ENCODE data around the gene JAKMIP1.
A peak's percentile ranks its signal among the peaks of the same experiment; 100 is the strongest.

Gene JAKMIP1

GRCh38 chr4:6049278-6049677, 151.1 kb downstream of the JAKMIP1 start:
- DNase-seq (no peak), ATAC-seq (no peak)
- no peaks in the 10 kb centered on the region for H3K36me3 Mint-ChIP-seq (ENCODE audit: low read depth)
- no peaks in the 10 kb centered on the region for H3K9me3 Mint-ChIP-seq
- H3K4me1 Mint-ChIP-seq: no peaks in the 10 kb centered on the region
- H3K27ac Mint-ChIP-seq: no peak overlapping the region
- no peak overlapping the region for H3K4me3 Mint-ChIP-seq
- peaks cover 5% of the 10 kb centered on the region for H3K27me3 Mint-ChIP-seq

DNA sequence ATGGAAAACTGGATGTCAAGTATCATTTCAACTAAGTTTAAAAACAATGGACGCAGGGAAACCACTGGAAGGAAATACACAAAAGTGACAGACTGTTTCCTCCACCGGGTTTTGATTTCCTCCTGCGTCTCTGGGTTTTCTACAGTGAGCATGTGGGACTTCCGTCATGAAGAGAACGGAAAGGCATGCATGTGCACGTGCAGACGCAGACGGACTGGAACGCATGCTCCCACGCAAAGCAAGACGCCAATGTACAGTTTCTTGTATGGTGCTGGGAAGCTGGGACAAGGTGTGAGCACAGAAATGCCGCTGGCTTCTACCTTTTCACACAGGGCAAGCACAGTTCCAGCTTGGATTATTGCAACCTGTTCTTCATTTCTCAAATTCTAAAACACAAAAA, 151.8 kb downstream of the JAKMIP1 start:
- Mint-ChIP-seq H3K4me1 (no peaks in the 10 kb centered on the region), H3K4me3 (no peak overlapping the region), H3K36me3 (ENCODE audit: low read depth) (no peaks in the 10 kb centered on the region), H3K27me3 (peaks cover 8% of the 10 kb centered on the region), H3K27ac (no peak overlapping the region), H3K9me3 (no peaks in the 10 kb centered on the region)
- no peak for ATAC-seq
- DNase-seq: no peak

DNA sequence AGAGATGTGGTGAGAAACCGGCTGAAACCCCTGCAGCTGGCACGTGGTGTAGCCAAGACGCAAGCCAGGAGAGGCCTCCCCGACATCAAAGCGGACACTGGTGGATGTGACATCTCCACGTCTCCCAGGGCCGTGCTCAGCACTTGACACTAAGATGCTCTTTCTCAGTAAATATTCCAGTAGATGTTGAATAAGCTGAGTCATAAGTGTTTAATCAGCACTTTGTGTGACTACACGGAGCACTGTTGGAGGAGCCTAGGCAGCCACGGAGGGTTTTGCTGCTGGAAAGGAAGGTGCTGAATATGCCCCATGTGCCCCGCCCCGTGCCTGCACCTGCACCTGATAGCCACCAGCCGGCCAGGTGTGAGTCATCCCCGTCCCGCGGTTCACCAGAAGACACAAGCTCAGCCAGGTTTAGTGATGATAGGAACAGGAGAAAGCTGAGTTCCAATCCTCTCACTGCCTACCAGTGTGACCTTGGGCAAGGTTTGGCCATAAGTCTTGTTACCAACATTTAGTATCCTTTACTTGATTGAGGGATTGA, 153.1 kb downstream of the JAKMIP1 start:
- Mint-ChIP-seq H3K4me3 (no peak overlapping the region), H3K9me3 (no peaks in the 10 kb centered on the region), H3K36me3 (ENCODE audit: low read depth) (no peaks in the 10 kb centered on the region), H3K4me1 (no peaks in the 10 kb centered on the region), H3K27me3 (peaks cover 8% of the 10 kb centered on the region), H3K27ac (no peak overlapping the region)
- peak; percentile 6 for DNase-seq
- ATAC-seq: no peak

DNA sequence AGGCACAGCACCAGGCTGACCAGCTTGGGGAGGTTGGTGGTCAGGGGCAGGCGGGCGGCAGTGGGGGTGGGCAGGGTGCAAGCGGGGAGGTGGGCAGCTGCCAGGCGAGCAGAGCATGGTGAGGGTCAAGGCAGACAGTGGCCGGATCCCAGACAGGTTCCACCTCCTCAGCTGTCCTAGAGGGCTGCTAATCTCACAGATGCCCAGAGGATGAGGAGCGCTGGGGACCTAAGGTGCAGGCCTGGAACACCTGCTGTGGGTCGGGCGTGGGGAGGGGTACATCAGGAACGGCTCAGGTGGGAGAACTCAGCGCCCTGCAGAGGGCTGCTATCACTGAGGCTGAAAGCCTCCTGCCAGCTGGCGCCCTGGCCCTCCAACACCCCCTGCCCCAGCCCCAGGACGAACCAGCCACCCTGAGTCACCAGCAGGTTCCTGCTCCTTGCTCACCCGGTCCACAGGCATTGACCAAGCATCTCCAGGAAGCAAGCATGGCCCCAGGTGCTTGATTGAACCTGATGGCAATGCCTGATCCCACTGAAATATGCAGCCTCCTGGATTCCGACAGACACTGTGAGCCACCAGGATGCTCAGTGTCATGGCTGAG, 153.7 kb downstream of the JAKMIP1 start:
- Mint-ChIP-seq H3K36me3 (ENCODE audit: low read depth) (no peaks in the 10 kb centered on the region), H3K4me1 (no peaks in the 10 kb centered on the region)
- no peak for DNase-seq

GRCh38 chr4:6044805-6045204, 155.5 kb downstream of the JAKMIP1 start:
- no peak overlapping the region for H3K4me3 Mint-ChIP-seq
- H3K27ac Mint-ChIP-seq: no peak overlapping the region
- no peaks in the 10 kb centered on the region for H3K36me3 Mint-ChIP-seq (ENCODE audit: low read depth)
- no peaks in the 10 kb centered on the region for H3K9me3 Mint-ChIP-seq
- no peak for DNase-seq
- peaks cover 8% of the 10 kb centered on the region for H3K27me3 Mint-ChIP-seq
- no peak for ATAC-seq
- no peaks in the 10 kb centered on the region for H3K4me1 Mint-ChIP-seq

More for the DNA sequence above, 153.7 kb downstream of the JAKMIP1 start:
- Mint-ChIP-seq H3K4me3 (no peak overlapping the region), H3K27ac (no peak overlapping the region), H3K27me3 (peaks cover 8% of the 10 kb centered on the region), H3K9me3 (no peaks in the 10 kb centered on the region)
- ATAC-seq: no peak

GRCh38 chr4:6044276-6044675, 156.1 kb downstream of the JAKMIP1 start:
- no peak overlapping the region for H3K4me3 Mint-ChIP-seq
- H3K27me3 Mint-ChIP-seq: peaks cover 8% of the 10 kb centered on the region
- no peaks in the 10 kb centered on the region for H3K36me3 Mint-ChIP-seq (ENCODE audit: low read depth)
- no peaks in the 10 kb centered on the region for H3K9me3 Mint-ChIP-seq
- ATAC-seq: no peak
- H3K27ac Mint-ChIP-seq: no peak overlapping the region
- DNase-seq: no peak
- no peaks in the 10 kb centered on the region for H3K4me1 Mint-ChIP-seq

- Mint-ChIP-seq H3K27ac (no peak overlapping the region), H3K4me1 (no peaks in the 10 kb centered on the region)
- ATAC-seq: no peak
Observed at GRCh38 chr4:6043843-6044242, 156.5 kb downstream of the JAKMIP1 start.

GRCh38 chr4:6043188-6043587, 157.2 kb downstream of the JAKMIP1 start:
- H3K9me3 Mint-ChIP-seq: no peaks in the 10 kb centered on the region
- DNase-seq (no peak), ATAC-seq (no peak)
- H3K27me3 Mint-ChIP-seq: peaks cover 8% of the 10 kb centered on the region
- H3K4me1 Mint-ChIP-seq: no peaks in the 10 kb centered on the region
- H3K27ac Mint-ChIP-seq: no peak overlapping the region
- H3K36me3 Mint-ChIP-seq (ENCODE audit: low read depth): no peaks in the 10 kb centered on the region
- H3K4me3 Mint-ChIP-seq: no peak overlapping the region

More at GRCh38 chr4:6043843-6044242, 156.5 kb downstream of the JAKMIP1 start:
- Mint-ChIP-seq H3K9me3 (no peaks in the 10 kb centered on the region), H3K36me3 (ENCODE audit: low read depth) (no peaks in the 10 kb centered on the region), H3K4me3 (no peak overlapping the region), H3K27me3 (peaks cover 8% of the 10 kb centered on the region)
- DNase-seq: no peak

DNA sequence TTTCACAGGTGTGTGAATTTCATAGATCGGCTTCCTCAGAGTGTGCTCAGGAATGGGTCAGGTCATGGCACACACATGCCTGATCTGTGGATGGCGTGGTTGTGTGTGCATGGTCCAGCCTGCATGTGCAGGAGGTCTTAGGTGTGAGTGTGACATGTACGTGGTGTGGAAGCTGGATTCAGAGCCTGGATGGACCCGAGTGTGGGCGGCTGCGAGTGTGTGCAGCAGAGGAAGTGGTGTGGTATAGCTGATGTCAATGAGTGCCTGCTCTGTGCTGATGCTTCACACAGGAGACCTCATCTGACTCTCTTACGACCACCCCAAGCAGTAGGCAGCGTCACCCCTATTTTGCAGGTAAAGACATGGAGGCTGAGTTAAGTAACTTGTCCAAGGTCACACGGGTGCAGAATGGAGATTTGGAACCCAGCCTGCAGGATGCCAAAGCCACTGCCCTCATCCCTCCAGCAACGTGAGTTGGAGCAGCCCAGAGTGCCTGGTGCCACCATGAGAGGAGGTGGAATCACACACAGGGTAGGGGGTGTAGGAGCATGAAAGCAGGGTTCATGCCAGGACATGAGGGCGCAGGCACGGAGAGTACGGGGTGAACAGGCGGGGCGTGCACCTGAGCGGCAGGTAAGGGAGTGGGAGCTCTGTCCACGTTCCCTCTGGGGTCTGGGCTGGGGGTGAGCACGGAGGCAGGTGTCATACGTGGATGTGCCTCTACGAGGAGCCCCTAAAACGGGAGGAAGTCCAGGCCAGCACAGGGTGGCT, 157.9 kb downstream of the JAKMIP1 start:
- Mint-ChIP-seq H3K27me3 (peaks cover 8% of the 10 kb centered on the region), H3K27ac (no peak overlapping the region), H3K36me3 (ENCODE audit: low read depth) (no peaks in the 10 kb centered on the region), H3K4me1 (no peaks in the 10 kb centered on the region), H3K4me3 (no peak overlapping the region), H3K9me3 (no peaks in the 10 kb centered on the region)
- ATAC-seq: peak; percentile 33
- no peak for DNase-seq

DNA sequence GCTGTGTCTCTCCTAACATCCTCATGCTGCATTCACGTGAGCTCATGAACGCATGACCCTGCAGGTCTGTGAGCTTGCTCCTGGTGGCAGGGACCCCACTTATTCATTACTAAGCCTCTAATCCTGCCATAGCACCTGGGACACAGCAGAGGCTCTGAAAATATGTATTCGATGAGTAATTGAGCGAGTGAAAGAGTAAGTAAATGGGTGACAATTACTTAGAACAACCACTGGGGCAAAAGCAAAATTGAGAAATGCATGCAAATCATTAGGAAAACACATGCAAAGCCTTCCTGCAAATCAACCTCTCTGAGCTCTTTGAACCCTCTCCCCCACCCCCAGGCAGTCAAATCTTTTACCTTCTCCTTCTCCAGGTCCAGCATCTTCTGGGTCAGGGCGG, 158.5 kb downstream of the JAKMIP1 start:
- Mint-ChIP-seq H3K4me3 (no peak overlapping the region), H3K27me3 (peaks cover 8% of the 10 kb centered on the region), H3K36me3 (ENCODE audit: low read depth) (no peaks in the 10 kb centered on the region), H3K9me3 (no peaks in the 10 kb centered on the region), H3K27ac (no peak overlapping the region), H3K4me1 (no peaks in the 10 kb centered on the region)
- DNase-seq: no peak
- no peak for ATAC-seq

DNA sequence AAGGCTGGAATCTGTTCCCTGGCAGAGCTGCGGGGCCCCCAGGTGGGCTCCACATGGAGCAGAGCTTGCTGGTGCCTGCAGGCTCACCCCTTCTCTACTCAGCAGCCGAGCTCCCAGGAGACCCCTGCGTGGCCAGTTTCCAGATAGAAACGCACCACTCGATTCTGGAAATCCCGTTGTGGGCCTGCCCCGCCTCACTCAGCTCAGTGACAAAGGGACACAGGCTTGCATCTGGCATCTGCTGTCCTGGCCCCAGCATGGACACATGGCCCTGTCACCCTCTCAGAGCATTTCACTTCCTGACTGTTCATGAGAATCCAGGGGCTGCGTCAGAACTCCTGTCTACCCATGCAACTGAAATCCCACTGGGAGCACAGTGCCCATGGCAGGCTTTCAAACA, 161.6 kb downstream of the JAKMIP1 start:
- no peak for DNase-seq
- no peaks in the 10 kb centered on the region for H3K36me3 Mint-ChIP-seq (ENCODE audit: low read depth)
- no peaks in the 10 kb centered on the region for H3K9me3 Mint-ChIP-seq
- ATAC-seq: no peak
- H3K4me3 Mint-ChIP-seq: no peak overlapping the region
- no peaks in the 10 kb centered on the region for H3K27me3 Mint-ChIP-seq
- H3K27ac Mint-ChIP-seq: no peak overlapping the region
- H3K4me1 Mint-ChIP-seq: no peaks in the 10 kb centered on the region

DNA sequence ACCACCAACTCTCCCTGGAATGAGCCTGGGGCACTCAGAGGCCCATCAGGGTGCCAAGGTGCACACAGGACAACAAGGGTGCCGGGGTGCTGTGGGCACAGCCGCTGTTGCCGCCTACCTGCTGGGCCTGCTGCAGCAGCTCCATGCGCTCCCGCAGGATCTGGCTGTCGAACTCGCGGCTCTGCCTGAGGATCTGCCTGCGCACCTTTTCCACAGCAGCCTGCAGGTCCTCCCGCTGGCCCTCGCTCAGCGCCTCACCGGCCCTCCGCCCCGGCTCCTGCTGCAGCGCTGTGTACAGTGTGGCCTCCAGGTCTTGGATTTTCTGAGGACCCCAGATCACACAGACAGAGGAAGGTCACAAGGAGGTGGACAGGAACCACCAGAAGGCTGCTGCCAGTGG, 164.6 kb downstream of the JAKMIP1 start:
- no peaks in the 10 kb centered on the region for H3K27me3 Mint-ChIP-seq
- ATAC-seq: no peak
- no peaks in the 10 kb centered on the region for H3K9me3 Mint-ChIP-seq
- no peak for DNase-seq
- no peak overlapping the region for H3K4me3 Mint-ChIP-seq
- H3K36me3 Mint-ChIP-seq (ENCODE audit: low read depth): no peaks in the 10 kb centered on the region
- no peaks in the 10 kb centered on the region for H3K4me1 Mint-ChIP-seq
- no peak overlapping the region for H3K27ac Mint-ChIP-seq

DNA sequence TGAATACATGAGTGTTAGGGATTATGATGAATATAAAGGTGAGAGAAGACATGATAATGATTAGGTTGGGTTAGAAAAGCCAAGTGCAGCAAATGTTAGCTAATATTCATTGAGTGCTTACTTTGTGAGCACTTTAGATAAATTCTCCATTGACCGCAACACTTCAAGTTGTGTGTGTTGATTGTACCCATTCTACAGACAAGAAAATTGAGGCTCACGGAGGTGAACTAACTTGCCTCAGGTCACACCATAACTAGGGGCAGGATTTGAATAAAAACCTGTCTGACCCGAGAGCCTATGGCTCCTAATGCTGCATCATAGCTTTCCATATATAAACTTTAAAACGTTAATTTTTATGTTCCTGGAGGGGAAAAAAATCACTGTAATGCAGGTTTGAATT, 167.0 kb downstream of the JAKMIP1 start:
- Mint-ChIP-seq H3K9me3 (no peaks in the 10 kb centered on the region), H3K4me1 (no peaks in the 10 kb centered on the region), H3K27ac (no peak overlapping the region), H3K27me3 (no peaks in the 10 kb centered on the region), H3K36me3 (ENCODE audit: low read depth) (no peaks in the 10 kb centered on the region), H3K4me3 (no peak overlapping the region)
- ATAC-seq: no peak
- no peak for DNase-seq

- ATAC-seq (no peak), DNase-seq (no peak)
- Mint-ChIP-seq H3K27me3 (no peaks in the 10 kb centered on the region), H3K4me3 (no peak overlapping the region), H3K27ac (no peak overlapping the region), H3K36me3 (ENCODE audit: low read depth) (no peaks in the 10 kb centered on the region), H3K9me3 (no peaks in the 10 kb centered on the region), H3K4me1 (no peaks in the 10 kb centered on the region)
Observed at GRCh38 chr4:6032249-6033244, 167.8 kb downstream of the JAKMIP1 start.
